K562 (cell line): ENCODE data around the gene DOK3. TPM values are rescaled to one million over a fixed set of nuclear protein-coding genes. Genes with fewer than 3 reads are reported as not detected.
A peak's percentile ranks its signal among the peaks of the same experiment; 100 is the strongest.

Experiments
- CREB1 ChIP-seq, 2 experiments: sonication (generic) in 1 of 2; formaldehyde crosslinking in 1 of 2; IDR thresholded peaks; 2 replicates each; pipeline versions ENCODE4 v1.6.1 to v1.8.0; 2012 to 2022; ENCODE audit warnings: inconsistent platforms in 1 of 2, mild to moderate bottlenecking in 1 of 2, missing genetic modification reagents in 1 of 2, moderate library complexity in 1 of 2
- EGR1 ChIP-seq: fragments of 450-650 bp; conservative IDR thresholded peaks from 2 replicates; pipeline ENCODE4 v1.6.1; 2017; ENCODE audit warnings: mild to moderate bottlenecking
- ID3 ChIP-seq, 2 experiments: fragments of 250-450 bp in 1 of 2; fragments of 450-650 bp in 1 of 2; sonication (Bioruptor Pico) in 1 of 2; IDR thresholded peaks; 2 replicates each; pipeline versions ENCODE4 v1.6.1 to v1.8.0; 2016 to 2021; ENCODE audit warnings: mild to moderate bottlenecking in 2 of 2, moderate library complexity in 2 of 2, missing compliant biosample characterization in 1 of 2, missing genetic modification characterization in 1 of 2
- KDM1A ChIP-seq, 2 experiments: fragments of 450-650 bp; IDR thresholded peaks; 2 replicates each; pipeline ENCODE4 v1.6.1; 2016; ENCODE audit warnings: mild to moderate bottlenecking in 2 of 2
- NEUROD1 ChIP-seq: fragments of 150-350 bp; IDR thresholded peaks from 2 replicates; pipeline ENCODE4 v1.6.1; 2014; ENCODE audit warnings: borderline replicate concordance, low read length, low read depth; ENCODE audit not compliant: partially characterized antibody
- PBX2 ChIP-seq, 2 experiments: IDR thresholded peaks in 1 of 2; conservative IDR thresholded peaks in 1 of 2; 2 replicates each; pipeline ENCODE4 v1.6.1; 2016; ENCODE audit warnings: low read depth in 2 of 2, mild to moderate bottlenecking in 1 of 2, missing compliant biosample characterization in 1 of 2, missing genetic modification characterization in 1 of 2, moderate library complexity in 1 of 2
- STAT5B ChIP-seq: fragments of 250-450 bp; sonication (Bioruptor Pico); IDR thresholded peaks from 2 replicates; pipeline ENCODE4 v1.8.0; 2021; ENCODE audit warnings: mild to moderate bottlenecking, inconsistent platforms
- ZFP30 ChIP-seq: fragments of 250-450 bp; sonication (Bioruptor Pico); IDR thresholded peaks from 2 replicates; pipeline ENCODE4 v1.8.0; 2022; ENCODE audit warnings: moderate library complexity, mild to moderate bottlenecking, inconsistent platforms, borderline replicate concordance
- polyA plus RNA-seq, 8 experiments: library from polyadenylated mRNA; depleted of rRNA in 4 of 8; stranded (reverse) in 5 of 8; unstranded in 3 of 8; fragments of >200 nt; fragmentation: Nextera tagmentation in 2 of 8; fragmentation: Illumina TruSeq in 1 of 8; extraction: Ambion mirVana in 2 of 8; extraction: Trizol in 1 of 8; gene quantifications; 2 replicates each; pipeline versions ENCODE4 v1.2.1 to v1.2.3, GENCODE V29; 2011 to 2014; ENCODE audit warnings: inconsistent platforms in 1 of 8, missing spikeins in 1 of 8
- total RNA-seq, 7 experiments: library from RNA; depleted of rRNA in 6 of 7; stranded (reverse); fragments of >200 nt in 6 of 7; fragmentation: Illumina TruSeq in 2 of 7; extraction: Trizol in 2 of 7; gene quantifications; 2 replicates each; pipeline versions ENCODE4 v1.2.1 to v1.2.3, GENCODE V29; 2011 to 2021; ENCODE audit warnings: low replicate concordance in 1 of 7
- TF ChIP-seq, protein P1 (sequence below): fragments of 200-600 bp; sonication (generic); IDR thresholded peaks from one replicate; pipeline ENCODE4 v1.6.1; 2012; ENCODE audit warnings: mild to moderate bottlenecking, low read depth, low read length, inconsistent platforms

The DOK3 gene
- total and polyA plus RNA-seq, 9 of the 15 experiments (the other 6 are each of a cell fraction or from before 2014, with no cell fraction given), result 1.3 to 23.0 (median 8.0) TPM

- TF ChIP-seq PBX2 (CRISPR knock-in tag; IDR thresholded peaks at IDR 0.05; ENCODE audit: low read depth) (peak; percentile 58), PBX2 (tag; conservative IDR thresholded peaks at IDR 0.05; ENCODE audit: low read depth) (peak; percentile 55), ZFP30 (no peak), STAT5B (CRISPR knock-in tag) (no peak), ID3 (CRISPR knock-in tag; IDR thresholded peaks at IDR 0.05) (no peak), ID3 (tag; IDR thresholded peaks at IDR 0.05) (no peak), CREB1 (IDR thresholded peaks at IDR 0.05) (no peak), CREB1 (CRISPR knock-in tag; IDR thresholded peaks at IDR 0.05) (peak; percentile 62; the same call in 1 of the 2 replicates), NEUROD1 (peak; percentile 88), EGR1 (no peak), KDM1A (IDR thresholded peaks at IDR 0.05) (peak; percentile 83 to 88)
- TF ChIP-seq, protein P1, sequence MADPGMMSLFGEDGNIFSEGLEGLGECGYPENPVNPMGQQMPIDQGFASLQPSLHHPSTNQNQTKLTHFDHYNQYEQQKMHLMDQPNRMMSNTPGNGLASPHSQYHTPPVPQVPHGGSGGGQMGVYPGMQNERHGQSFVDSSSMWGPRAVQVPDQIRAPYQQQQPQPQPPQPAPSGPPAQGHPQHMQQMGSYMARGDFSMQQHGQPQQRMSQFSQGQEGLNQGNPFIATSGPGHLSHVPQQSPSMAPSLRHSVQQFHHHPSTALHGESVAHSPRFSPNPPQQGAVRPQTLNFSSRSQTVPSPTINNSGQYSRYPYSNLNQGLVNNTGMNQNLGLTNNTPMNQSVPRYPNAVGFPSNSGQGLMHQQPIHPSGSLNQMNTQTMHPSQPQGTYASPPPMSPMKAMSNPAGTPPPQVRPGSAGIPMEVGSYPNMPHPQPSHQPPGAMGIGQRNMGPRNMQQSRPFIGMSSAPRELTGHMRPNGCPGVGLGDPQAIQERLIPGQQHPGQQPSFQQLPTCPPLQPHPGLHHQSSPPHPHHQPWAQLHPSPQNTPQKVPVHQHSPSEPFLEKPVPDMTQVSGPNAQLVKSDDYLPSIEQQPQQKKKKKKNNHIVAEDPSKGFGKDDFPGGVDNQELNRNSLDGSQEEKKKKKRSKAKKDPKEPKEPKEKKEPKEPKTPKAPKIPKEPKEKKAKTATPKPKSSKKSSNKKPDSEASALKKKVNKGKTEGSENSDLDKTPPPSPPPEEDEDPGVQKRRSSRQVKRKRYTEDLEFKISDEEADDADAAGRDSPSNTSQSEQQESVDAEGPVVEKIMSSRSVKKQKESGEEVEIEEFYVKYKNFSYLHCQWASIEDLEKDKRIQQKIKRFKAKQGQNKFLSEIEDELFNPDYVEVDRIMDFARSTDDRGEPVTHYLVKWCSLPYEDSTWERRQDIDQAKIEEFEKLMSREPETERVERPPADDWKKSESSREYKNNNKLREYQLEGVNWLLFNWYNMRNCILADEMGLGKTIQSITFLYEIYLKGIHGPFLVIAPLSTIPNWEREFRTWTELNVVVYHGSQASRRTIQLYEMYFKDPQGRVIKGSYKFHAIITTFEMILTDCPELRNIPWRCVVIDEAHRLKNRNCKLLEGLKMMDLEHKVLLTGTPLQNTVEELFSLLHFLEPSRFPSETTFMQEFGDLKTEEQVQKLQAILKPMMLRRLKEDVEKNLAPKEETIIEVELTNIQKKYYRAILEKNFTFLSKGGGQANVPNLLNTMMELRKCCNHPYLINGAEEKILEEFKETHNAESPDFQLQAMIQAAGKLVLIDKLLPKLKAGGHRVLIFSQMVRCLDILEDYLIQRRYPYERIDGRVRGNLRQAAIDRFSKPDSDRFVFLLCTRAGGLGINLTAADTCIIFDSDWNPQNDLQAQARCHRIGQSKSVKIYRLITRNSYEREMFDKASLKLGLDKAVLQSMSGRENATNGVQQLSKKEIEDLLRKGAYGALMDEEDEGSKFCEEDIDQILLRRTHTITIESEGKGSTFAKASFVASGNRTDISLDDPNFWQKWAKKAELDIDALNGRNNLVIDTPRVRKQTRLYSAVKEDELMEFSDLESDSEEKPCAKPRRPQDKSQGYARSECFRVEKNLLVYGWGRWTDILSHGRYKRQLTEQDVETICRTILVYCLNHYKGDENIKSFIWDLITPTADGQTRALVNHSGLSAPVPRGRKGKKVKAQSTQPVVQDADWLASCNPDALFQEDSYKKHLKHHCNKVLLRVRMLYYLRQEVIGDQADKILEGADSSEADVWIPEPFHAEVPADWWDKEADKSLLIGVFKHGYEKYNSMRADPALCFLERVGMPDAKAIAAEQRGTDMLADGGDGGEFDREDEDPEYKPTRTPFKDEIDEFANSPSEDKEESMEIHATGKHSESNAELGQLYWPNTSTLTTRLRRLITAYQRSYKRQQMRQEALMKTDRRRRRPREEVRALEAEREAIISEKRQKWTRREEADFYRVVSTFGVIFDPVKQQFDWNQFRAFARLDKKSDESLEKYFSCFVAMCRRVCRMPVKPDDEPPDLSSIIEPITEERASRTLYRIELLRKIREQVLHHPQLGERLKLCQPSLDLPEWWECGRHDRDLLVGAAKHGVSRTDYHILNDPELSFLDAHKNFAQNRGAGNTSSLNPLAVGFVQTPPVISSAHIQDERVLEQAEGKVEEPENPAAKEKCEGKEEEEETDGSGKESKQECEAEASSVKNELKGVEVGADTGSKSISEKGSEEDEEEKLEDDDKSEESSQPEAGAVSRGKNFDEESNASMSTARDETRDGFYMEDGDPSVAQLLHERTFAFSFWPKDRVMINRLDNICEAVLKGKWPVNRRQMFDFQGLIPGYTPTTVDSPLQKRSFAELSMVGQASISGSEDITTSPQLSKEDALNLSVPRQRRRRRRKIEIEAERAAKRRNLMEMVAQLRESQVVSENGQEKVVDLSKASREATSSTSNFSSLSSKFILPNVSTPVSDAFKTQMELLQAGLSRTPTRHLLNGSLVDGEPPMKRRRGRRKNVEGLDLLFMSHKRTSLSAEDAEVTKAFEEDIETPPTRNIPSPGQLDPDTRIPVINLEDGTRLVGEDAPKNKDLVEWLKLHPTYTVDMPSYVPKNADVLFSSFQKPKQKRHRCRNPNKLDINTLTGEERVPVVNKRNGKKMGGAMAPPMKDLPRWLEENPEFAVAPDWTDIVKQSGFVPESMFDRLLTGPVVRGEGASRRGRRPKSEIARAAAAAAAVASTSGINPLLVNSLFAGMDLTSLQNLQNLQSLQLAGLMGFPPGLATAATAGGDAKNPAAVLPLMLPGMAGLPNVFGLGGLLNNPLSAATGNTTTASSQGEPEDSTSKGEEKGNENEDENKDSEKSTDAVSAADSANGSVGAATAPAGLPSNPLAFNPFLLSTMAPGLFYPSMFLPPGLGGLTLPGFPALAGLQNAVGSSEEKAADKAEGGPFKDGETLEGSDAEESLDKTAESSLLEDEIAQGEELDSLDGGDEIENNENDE, result no peak
Observed at GRCh38 chr5:177456976-177457851, 52.4 kb downstream of the DOK3 start (continued).
